Endodermal cell (in vitro differentiated cells): Measurements from ENCODE around the gene TARS1. TPM values are rescaled to one million over a fixed set of nuclear protein-coding genes. Genes with fewer than 3 reads are reported as not detected.

Experiments
- DNase-seq: peaks from one replicate; pipeline ENCODE4 v3.0.0-alpha.2; 2017
- H3K27ac ChIP-seq: 2 replicates; pipeline ENCODE4 v1.5.1; 2013; ENCODE audit warnings: mild to moderate bottlenecking, low read depth, low read length, moderate library complexity
- H3K27me3 ChIP-seq: 2 replicates; pipeline ENCODE4 v1.6.1; 2013; ENCODE audit warnings: mild to moderate bottlenecking, low read length, moderate library complexity; ENCODE audit not compliant: insufficient read depth, control insufficient read depth, poor library complexity, severe bottlenecking
- H3K36me3 ChIP-seq: 2 replicates; pipeline ENCODE4 v1.7.0; 2013; ENCODE audit warnings: mild to moderate bottlenecking, low read length, moderate library complexity; ENCODE audit not compliant: control insufficient read depth, insufficient read depth
- H3K4me1 ChIP-seq: one replicate; pipeline ENCODE4 v1.7.0; 2013; ENCODE audit warnings: low read length; ENCODE audit not compliant: control insufficient read depth, insufficient read depth
- H3K4me3 ChIP-seq: 2 replicates; pipeline ENCODE4 v1.5.1; 2013; ENCODE audit warnings: mild to moderate bottlenecking, low read length, moderate library complexity
- H3K9ac ChIP-seq: 2 replicates; pipeline ENCODE4 v1.6.1; 2013; ENCODE audit warnings: mild to moderate bottlenecking, low read length, moderate library complexity; ENCODE audit not compliant: poor library complexity, severe bottlenecking; ENCODE audit errors: extremely low read depth
- H3K9me3 ChIP-seq: 2 replicates; pipeline ENCODE4 v1.6.1; 2013; ENCODE audit warnings: mild to moderate bottlenecking, low read length, moderate library complexity; ENCODE audit not compliant: control insufficient read depth
- H3K27ac Mint-ChIP-seq: 2 replicates; pipeline ENCODE4 v1.8.0; 2020; ENCODE audit warnings: mixed read lengths
- H3K27me3 Mint-ChIP-seq: 2 replicates; pipeline ENCODE4 v1.8.0; 2021; ENCODE audit warnings: mild to moderate bottlenecking, mixed read lengths; ENCODE audit not compliant: insufficient read depth
- H3K36me3 Mint-ChIP-seq: 2 replicates; pipeline ENCODE4 v1.8.0; 2020; ENCODE audit warnings: low read depth, mixed read lengths
- H3K4me1 Mint-ChIP-seq: 2 replicates; pipeline ENCODE4 v1.8.0; 2020; ENCODE audit warnings: mixed read lengths
- H3K4me3 Mint-ChIP-seq: 2 replicates; pipeline ENCODE4 v1.8.0; 2020; ENCODE audit warnings: mild to moderate bottlenecking, moderate library complexity, mixed read lengths
- H3K9me3 Mint-ChIP-seq: 2 replicates; pipeline ENCODE4 v1.8.0; 2020; ENCODE audit warnings: mild to moderate bottlenecking, mixed read lengths
- CTCF ChIP-seq: fragments of 200-600 bp; sonication (generic); conservative IDR thresholded peaks from 2 replicates; pipeline ENCODE4 v1.5.0; 2021; ENCODE audit warnings: antibody characterized with exemption, mild to moderate bottlenecking
- WGBS, 2 experiments: methylation state at CpG; one replicate each; pipeline versions ENCODE4 v1.1.5 to v1.1.7; 2013; ENCODE audit warnings: missing lambda C conversion rate in 2 of 2, mixed read lengths in 1 of 2; ENCODE audit not compliant: insufficient coverage in 1 of 2, insufficient read length in 1 of 2; 5-methylcytosine and 5-hydroxymethylcytosine counted together
- total RNA-seq, 2 donors: library from RNA; stranded (reverse); fragmentation: NEBNext Ultra II Directional in 1 of 2; extraction: Animal tissue kit (Norgen Biotek cat#: 25700) in 1 of 2; gene quantifications; 2 replicates in 1 of 2; 3 replicates in 1 of 2; pipeline ENCODE4 v1.2.1, GENCODE V29; 2021

TARS1 gene
- total RNA-seq, 2 donors from 2014 or later = 143 to 179 TPM

- Histone ChIP-seq H3K27me3 (no peaks in the 10 kb centered on the region), H3K9ac (no peak overlapping the region), H3K4me1 (peaks cover 9% of the 10 kb centered on the region), H3K36me3 (peaks cover 81% of the 10 kb centered on the region), H3K9me3 (peaks cover 42% of the 10 kb centered on the region), H3K27ac (no peak overlapping the region), H3K4me3 (peak overlapping the region; percentile 36)
- 100% methylated on average over 2 of the region's 2 CpGs; no CpG with 5 or more reads in 1 of the 2 experiments for WGBS, 2 experiments
- TF ChIP-seq CTCF = no peak
- Mint-ChIP-seq H3K36me3 (peaks cover 79% of the 10 kb centered on the region), H3K27ac (peak overlapping the region; percentile 64), H3K4me1 (peaks cover 21% of the 10 kb centered on the region), H3K4me3 (no peak overlapping the region), H3K27me3 (no peaks in the 10 kb centered on the region), H3K9me3 (peaks cover 6% of the 10 kb centered on the region)
- DNase-seq = no peak
Observed at GRCh38 chr5:33474004-33474403, 33.2 kb downstream of the TARS1 start.

- Mint-ChIP-seq H3K36me3 (peaks cover 78% of the 10 kb centered on the region), H3K4me3 (no peak overlapping the region), H3K9me3 (peaks cover 6% of the 10 kb centered on the region), H3K27ac (no peak overlapping the region), H3K4me1 (peaks cover 19% of the 10 kb centered on the region), H3K27me3 (no peaks in the 10 kb centered on the region)
- DNase-seq = no peak
- Histone ChIP-seq H3K4me3 (no peak overlapping the region), H3K9me3 (peaks cover 42% of the 10 kb centered on the region), H3K4me1 (peaks cover 6% of the 10 kb centered on the region), H3K27me3 (no peaks in the 10 kb centered on the region), H3K9ac (no peak overlapping the region), H3K36me3 (peaks cover 71% of the 10 kb centered on the region), H3K27ac (no peak overlapping the region)
- WGBS, 2 experiments = 90 to 96% methylated on average over 2 to 3 of the region's 3 CpGs
- no peak for TF ChIP-seq CTCF
Observed at GRCh38 chr5:33474931-33475499, 34.2 kb downstream of the TARS1 start.

- peaks cover 13% of the 10 kb centered on the region for H3K4me1 Mint-ChIP-seq
- H3K9me3 Mint-ChIP-seq = peaks cover 6% of the 10 kb centered on the region
- no peaks in the 10 kb centered on the region for H3K27me3 Mint-ChIP-seq
- TF ChIP-seq CTCF = no peak
- WGBS, 2 experiments = 96% methylated on average over 5 of the region's 5 CpGs; no CpG with 5 or more reads in 1 of the 2 experiments
- H3K4me3 Mint-ChIP-seq = no peak overlapping the region
- Histone ChIP-seq H3K4me3 (no peak overlapping the region), H3K9me3 (peaks cover 42% of the 10 kb centered on the region), H3K4me1 (peaks cover 3% of the 10 kb centered on the region), H3K27ac (no peak overlapping the region), H3K9ac (no peak overlapping the region), H3K27me3 (no peaks in the 10 kb centered on the region), H3K36me3 (peaks cover 64% of the 10 kb centered on the region)
- no peak for DNase-seq
- no peak overlapping the region for H3K27ac Mint-ChIP-seq
- H3K36me3 Mint-ChIP-seq = peaks cover 76% of the 10 kb centered on the region
Observed at GRCh38 chr5:33475706-33476105, 34.9 kb downstream of the TARS1 start.
